Liver (tissue), 3 donors: ENCODE data around the gene SYCE3.

Source experiments
- CTCF ChIP-seq: fragments of 150-350 bp; IDR thresholded peaks from 2 replicates; pipeline ENCODE4 v1.5.1; 2017; ENCODE audit warnings: improper control_type of control experiment, low read depth, low read length; ENCODE audit not compliant: missing input control
- GABPA ChIP-seq, 2 donors: IDR thresholded peaks in 1 of 2; conservative IDR thresholded peaks in 1 of 2; 2 replicates each; pipeline ENCODE4 v1.6.1; 2016; ENCODE audit warnings: antibody characterized with exemption in 2 of 2, mild to moderate bottlenecking in 1 of 2, moderate library complexity in 1 of 2
- MAX ChIP-seq: IDR thresholded peaks from 2 replicates; pipeline ENCODE4 v1.6.1; 2016; ENCODE audit warnings: antibody characterized with exemption
- TAF1 ChIP-seq: conservative IDR thresholded peaks from 2 replicates; pipeline ENCODE4 v1.6.1; 2016; ENCODE audit warnings: antibody characterized with exemption, mild to moderate bottlenecking
- donor health status: healthy.
- donor health status: healthy.

- no peak for TF ChIP-seq CTCF
- TF ChIP-seq TAF1: no peak
- TF ChIP-seq MAX: no peak
- no peak for TF ChIP-seq GABPA (IDR thresholded peaks at IDR 0.05 in 1 of 2, conservative IDR thresholded peaks at IDR 0.05 in 1 of 2)
Observed at GRCh38 chr22:50605613-50606074, 42.9 kb upstream of the SYCE3 start.
